ENCODE results near the gene KRTAP5-8.
"Not testable (repeated sequence)": the region's sequence is repeated elsewhere in the genome, so short reads cannot be mapped to it uniquely, and the experiment has no call there.

KRTAP5-8 gene

GRCh38 chr11:71507102-71507501 is 30.7 kb upstream of the KRTAP5-8 start:
- DNase-seq (ENCODE audit: low read depth): no peak

GRCh38 chr11:71518506-71519471 is 19.0 kb upstream of the KRTAP5-8 start:
- DNase-seq (ENCODE audit: low read depth): no peak

GRCh38 chr11:71519546-71519945 is 18.3 kb upstream of the KRTAP5-8 start:
- DNase-seq (ENCODE audit: low read depth): no peak

- DNase-seq (ENCODE audit: low read depth): no peak
Measured at GRCh38 chr11:71525188-71525937, 12.5 kb upstream of the KRTAP5-8 start.

- DNase-seq (ENCODE audit: low read depth): no peak
Measured at GRCh38 chr11:71525938-71526495, 11.8 kb upstream of the KRTAP5-8 start.

GRCh38 chr11:71526796-71527575 is 10.8 kb upstream of the KRTAP5-8 start, which contains the start of gene KRTAP5-7:
TSS of gene KRTAP5-7 (plus strand) at chr11:71527267. CDS start at chr11:71527301, 34 bp downstream.
- not testable (repeated sequence) for DNase-seq (ENCODE audit: low read depth)

GRCh38 chr11:71527576-71528210 is 10.1 kb upstream of the KRTAP5-8 start:
- DNase-seq (ENCODE audit: low read depth): no peak

GRCh38 chr11:71530602-71531001 is 7.2 kb upstream of the KRTAP5-8 start:
- no peak for DNase-seq (ENCODE audit: low read depth)

- DNase-seq (ENCODE audit: low read depth): no peak
Measured at GRCh38 chr11:71532036-71532610, 5.7 kb upstream of the KRTAP5-8 start.

- DNase-seq (ENCODE audit: low read depth): not testable (repeated sequence)
Measured at GRCh38 chr11:71534711-71535608, 2.9 kb upstream of the KRTAP5-8 start.

GRCh38 chr11:71535825-71536224 is 2.0 kb upstream of the KRTAP5-8 start:
- no peak for DNase-seq (ENCODE audit: low read depth)

GRCh38 chr11:71537537-71537936 is 288 bp upstream of the KRTAP5-8 start:
- DNase-seq (ENCODE audit: low read depth): no peak

GRCh38 chr11:71538666-71538990 is 803 bp downstream of the KRTAP5-8 start:
- DNase-seq (ENCODE audit: low read depth): no peak

- no peak for DNase-seq (ENCODE audit: low read depth)
Measured at GRCh38 chr11:71539017-71539416, 1.2 kb downstream of the KRTAP5-8 start.

GRCh38 chr11:71539971-71540370 is 2.1 kb downstream of the KRTAP5-8 start:
- DNase-seq (ENCODE audit: low read depth): not testable (repeated sequence)

- not testable (repeated sequence) for DNase-seq (ENCODE audit: low read depth)
Measured at GRCh38 chr11:71540521-71541304, 2.9 kb downstream of the KRTAP5-8 start.

- no peak for DNase-seq (ENCODE audit: low read depth)
Measured at GRCh38 chr11:71542382-71542781, 4.6 kb downstream of the KRTAP5-8 start.

GRCh38 chr11:71542879-71543777 is 5.3 kb downstream of the KRTAP5-8 start:
- peak; percentile 13 for DNase-seq (ENCODE audit: low read depth)

All from activated T-cell treated with anti-CD3 and anti-CD28 coated beads for 48 hours (primary cell).